T-helper 2 cell treated with Interferon-gamma antibody and Interleukin-4, amounts not matched to agents 5 μg/mL and 100 μg/mL, for 36 hours (primary cell): ENCODE measurements around the gene EBLN1.

ENCODE experiments used
- DNase-seq: peaks from one replicate; pipeline ENCODE4 v3.0.0; 2021; ENCODE audit warnings: low spot score
- H3K27ac Mint-ChIP-seq: one replicate; pipeline ENCODE4 v1.8.0; 2021; ENCODE audit warnings: mild to moderate bottlenecking, mixed read lengths
- H3K27me3 Mint-ChIP-seq: one replicate; pipeline ENCODE4 v1.8.0; 2021; ENCODE audit warnings: low read depth, mixed read lengths
- H3K36me3 Mint-ChIP-seq: one replicate; pipeline ENCODE4 v1.8.0; 2021; ENCODE audit warnings: low read depth, mixed read lengths
- H3K4me1 Mint-ChIP-seq: one replicate; pipeline ENCODE4 v1.8.0; 2021; ENCODE audit warnings: low read depth, mixed read lengths
- H3K4me3 Mint-ChIP-seq: one replicate; pipeline ENCODE4 v1.8.0; 2022; ENCODE audit warnings: mild to moderate bottlenecking, moderate library complexity, mixed read lengths
- H3K9me3 Mint-ChIP-seq: one replicate; pipeline ENCODE4 v1.8.0; 2021; ENCODE audit warnings: mixed read lengths

Gene EBLN1

GRCh38 chr10:22217842-22218241 is at the start of gene EBLN1:
TSS of gene EBLN1 (minus strand) at chr10:22218015. CDS start at chr10:22209983, 8,032 bp downstream.
- Mint-ChIP-seq H3K36me3 (no peaks in the 10 kb centered on the region), H3K27me3 (peaks cover 6% of the 10 kb centered on the region), H3K9me3 (no peaks in the 10 kb centered on the region), H3K4me3 (no peak within 1 kb of the TSS), H3K27ac (no peak within 1 kb of the TSS), H3K4me1 (peaks cover 17% of the 10 kb centered on the region)
- no peak for DNase-seq

GRCh38 chr10:22265839-22266537 is 48.2 kb upstream of the EBLN1 start:
- H3K9me3 Mint-ChIP-seq = no peaks in the 10 kb centered on the region
- H3K27me3 Mint-ChIP-seq = peaks cover 23% of the 10 kb centered on the region
- no peaks in the 10 kb centered on the region for H3K4me1 Mint-ChIP-seq
- DNase-seq = no peak
- no peak overlapping the region for H3K4me3 Mint-ChIP-seq
- no peak overlapping the region for H3K27ac Mint-ChIP-seq
- H3K36me3 Mint-ChIP-seq = no peaks in the 10 kb centered on the region

GRCh38 chr10:22263106-22263505 is 45.3 kb upstream of the EBLN1 start:
- Mint-ChIP-seq H3K4me3 (no peak overlapping the region), H3K27me3 (peaks cover 31% of the 10 kb centered on the region), H3K9me3 (no peaks in the 10 kb centered on the region), H3K36me3 (no peaks in the 10 kb centered on the region), H3K27ac (no peak overlapping the region), H3K4me1 (peaks cover 2% of the 10 kb centered on the region)
- no peak for DNase-seq

- H3K9me3 Mint-ChIP-seq = no peaks in the 10 kb centered on the region
- H3K27me3 Mint-ChIP-seq = peaks cover 30% of the 10 kb centered on the region
- H3K27ac Mint-ChIP-seq = no peak overlapping the region
- H3K4me1 Mint-ChIP-seq = peaks cover 5% of the 10 kb centered on the region
- no peak for DNase-seq
- H3K36me3 Mint-ChIP-seq = no peaks in the 10 kb centered on the region
- H3K4me3 Mint-ChIP-seq = no peak overlapping the region
Observed at GRCh38 chr10:22259280-22259679, 41.5 kb upstream of the EBLN1 start.

- H3K27me3 Mint-ChIP-seq = peaks cover 36% of the 10 kb centered on the region
Observed at GRCh38 chr10:22258471-22258870, 40.7 kb upstream of the EBLN1 start.

GRCh38 chr10:22253580-22253882 is 35.7 kb upstream of the EBLN1 start:
- peak overlapping the region; percentile 87 for H3K4me3 Mint-ChIP-seq
- H3K9me3 Mint-ChIP-seq = no peaks in the 10 kb centered on the region
- H3K36me3 Mint-ChIP-seq = peaks cover 5% of the 10 kb centered on the region
- H3K4me1 Mint-ChIP-seq = peaks cover 16% of the 10 kb centered on the region
- H3K27ac Mint-ChIP-seq = peak overlapping the region; percentile 93
- DNase-seq = no peak
- H3K27me3 Mint-ChIP-seq = peaks cover 32% of the 10 kb centered on the region

More at GRCh38 chr10:22258471-22258870, 40.7 kb upstream of the EBLN1 start:
- H3K36me3 Mint-ChIP-seq = no peaks in the 10 kb centered on the region
- no peak overlapping the region for H3K4me3 Mint-ChIP-seq
- H3K4me1 Mint-ChIP-seq = peaks cover 8% of the 10 kb centered on the region
- H3K27ac Mint-ChIP-seq = no peak overlapping the region
- no peak for DNase-seq
- no peaks in the 10 kb centered on the region for H3K9me3 Mint-ChIP-seq

- H3K27ac Mint-ChIP-seq = peak overlapping the region; percentile 93
- peaks cover 17% of the 10 kb centered on the region for H3K4me1 Mint-ChIP-seq
- H3K4me3 Mint-ChIP-seq = peak overlapping the region; percentile 87
- no peaks in the 10 kb centered on the region for H3K9me3 Mint-ChIP-seq
- H3K27me3 Mint-ChIP-seq = peaks cover 28% of the 10 kb centered on the region
- no peak for DNase-seq
- peaks cover 5% of the 10 kb centered on the region for H3K36me3 Mint-ChIP-seq
Observed at GRCh38 chr10:22252801-22253579, 35.2 kb upstream of the EBLN1 start.

- Mint-ChIP-seq H3K4me3 (peak overlapping the region; percentile 92), H3K36me3 (peaks cover 5% of the 10 kb centered on the region), H3K9me3 (no peaks in the 10 kb centered on the region), H3K27me3 (peaks cover 26% of the 10 kb centered on the region), H3K27ac (peak overlapping the region; percentile 99), H3K4me1 (peaks cover 24% of the 10 kb centered on the region)
- peak; percentile 74 for DNase-seq
Observed at GRCh38 chr10:22252224-22252800, 34.5 kb upstream of the EBLN1 start.

- peak; percentile 67 for DNase-seq
- peaks cover 29% of the 10 kb centered on the region for H3K4me1 Mint-ChIP-seq
- H3K4me3 Mint-ChIP-seq = peak overlapping the region; percentile 92
- peak overlapping the region; percentile 99 for H3K27ac Mint-ChIP-seq
- no peaks in the 10 kb centered on the region for H3K9me3 Mint-ChIP-seq
- peaks cover 7% of the 10 kb centered on the region for H3K36me3 Mint-ChIP-seq
- H3K27me3 Mint-ChIP-seq = peaks cover 21% of the 10 kb centered on the region
Observed at GRCh38 chr10:22251751-22252223, 34.0 kb upstream of the EBLN1 start.

- H3K36me3 Mint-ChIP-seq = peaks cover 7% of the 10 kb centered on the region
- H3K9me3 Mint-ChIP-seq = no peaks in the 10 kb centered on the region
- peaks cover 20% of the 10 kb centered on the region for H3K27me3 Mint-ChIP-seq
- peak overlapping the region; percentile 99 for H3K27ac Mint-ChIP-seq
- H3K4me1 Mint-ChIP-seq = peaks cover 34% of the 10 kb centered on the region
- no peak for DNase-seq
- H3K4me3 Mint-ChIP-seq = peak overlapping the region; percentile 92
Observed at GRCh38 chr10:22250897-22251660, 33.3 kb upstream of the EBLN1 start.

- no peak overlapping the region for H3K4me3 Mint-ChIP-seq
- H3K27ac Mint-ChIP-seq = peak overlapping the region; percentile 79
- no peaks in the 10 kb centered on the region for H3K9me3 Mint-ChIP-seq
- peaks cover 33% of the 10 kb centered on the region for H3K4me1 Mint-ChIP-seq
- peaks cover 2% of the 10 kb centered on the region for H3K27me3 Mint-ChIP-seq
- no peak for DNase-seq
- peaks cover 4% of the 10 kb centered on the region for H3K36me3 Mint-ChIP-seq
Observed at GRCh38 chr10:22247636-22248035, 29.8 kb upstream of the EBLN1 start.

GRCh38 chr10:22246680-22247391 is 29.0 kb upstream of the EBLN1 start:
- H3K9me3 Mint-ChIP-seq = no peaks in the 10 kb centered on the region
- H3K36me3 Mint-ChIP-seq = peaks cover 3% of the 10 kb centered on the region
- DNase-seq = peak; percentile 73
- peak overlapping the region; percentile 30 for H3K4me3 Mint-ChIP-seq
- peak overlapping the region; percentile 79 for H3K27ac Mint-ChIP-seq
- peaks cover 31% of the 10 kb centered on the region for H3K4me1 Mint-ChIP-seq
- H3K27me3 Mint-ChIP-seq = peaks cover under 1% of the 10 kb centered on the region

GRCh38 chr10:22245567-22245966 is 27.8 kb upstream of the EBLN1 start:
- Mint-ChIP-seq H3K27me3 (no peaks in the 10 kb centered on the region), H3K9me3 (no peaks in the 10 kb centered on the region), H3K27ac (no peak overlapping the region), H3K36me3 (peaks cover 2% of the 10 kb centered on the region), H3K4me3 (no peak overlapping the region), H3K4me1 (peaks cover 26% of the 10 kb centered on the region)
- no peak for DNase-seq
